ENCODE measurements around the gene ANKRD1.

Gene ANKRD1

GRCh38 chr10:90862908-90863514 is 57.9 kb downstream of the ANKRD1 start:
- Mint-ChIP-seq H3K4me1 (peaks cover 6% of the 10 kb centered on the region), H3K27ac (no peak overlapping the region), H3K9me3 (no peaks in the 10 kb centered on the region), H3K4me3 (no peak overlapping the region), H3K27me3 (peaks cover 67% of the 10 kb centered on the region)
- no peak for ATAC-seq
- no peak for DNase-seq

Data from stimulated activated naive CD8-positive, alpha-beta T cell treated with anti-CD3 and anti-CD28 coated beads, Interleukin-15, amount 100 ng/mL, for 72 hours (primary cell).